ENCODE results near the gene TNFSF10. TPM values are rescaled to one million over a fixed set of nuclear protein-coding genes. Genes with fewer than 3 reads are reported as not detected.
A peak's percentile ranks its signal among the peaks of the same experiment; 100 is the strongest.

Gene TNFSF10
- total and polyA plus RNA-seq, 9 donors: 9.6 to 51.5 (median 13.6) TPM

DNA sequence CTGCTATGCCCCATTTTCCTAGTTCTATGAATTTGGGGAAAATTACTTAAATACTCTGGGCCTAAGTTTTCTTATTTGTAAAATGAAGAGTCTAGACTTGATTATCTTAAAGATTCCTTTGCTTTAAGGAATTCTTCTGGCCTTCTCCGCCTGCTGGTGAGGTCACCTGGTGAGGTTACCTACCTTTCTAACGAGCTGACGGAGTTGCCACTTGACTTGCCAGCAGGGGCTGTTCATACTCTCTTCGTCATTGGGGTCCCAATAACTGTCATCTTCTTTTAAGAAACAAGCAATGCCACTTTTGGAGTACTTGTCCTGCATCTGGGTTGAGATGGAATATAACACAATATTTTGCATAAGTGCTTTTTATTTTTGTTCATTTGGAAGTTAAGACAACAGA is 8.6 kb downstream of the TNFSF10 start:
- Histone ChIP-seq H3K27me3 (no peaks in the 10 kb centered on the region), H3K4me1 (ENCODE audit: insufficient read depth) (peaks cover 5% of the 10 kb centered on the region), H3K4me3 (no peak overlapping the region), H3K9me3 (no peaks in the 10 kb centered on the region), H3K27ac (peak overlapping the region in 1 of 2 donors; percentile 32), H3K36me3 (no peaks in the 10 kb centered on the region)
- 85 to 88% (median 86%) methylated on average over 4 of the region's 4 CpGs for WGBS, 3 donors
- intact Hi-C loops (cut with DNase I): no loop called here
- TF ChIP-seq POLR2A (IDR thresholded peaks at IDR 0.05): no peak
- no peak for TF ChIP-seq EP300 (IDR thresholded peaks at IDR 0.05)
- TF ChIP-seq, protein P1, sequence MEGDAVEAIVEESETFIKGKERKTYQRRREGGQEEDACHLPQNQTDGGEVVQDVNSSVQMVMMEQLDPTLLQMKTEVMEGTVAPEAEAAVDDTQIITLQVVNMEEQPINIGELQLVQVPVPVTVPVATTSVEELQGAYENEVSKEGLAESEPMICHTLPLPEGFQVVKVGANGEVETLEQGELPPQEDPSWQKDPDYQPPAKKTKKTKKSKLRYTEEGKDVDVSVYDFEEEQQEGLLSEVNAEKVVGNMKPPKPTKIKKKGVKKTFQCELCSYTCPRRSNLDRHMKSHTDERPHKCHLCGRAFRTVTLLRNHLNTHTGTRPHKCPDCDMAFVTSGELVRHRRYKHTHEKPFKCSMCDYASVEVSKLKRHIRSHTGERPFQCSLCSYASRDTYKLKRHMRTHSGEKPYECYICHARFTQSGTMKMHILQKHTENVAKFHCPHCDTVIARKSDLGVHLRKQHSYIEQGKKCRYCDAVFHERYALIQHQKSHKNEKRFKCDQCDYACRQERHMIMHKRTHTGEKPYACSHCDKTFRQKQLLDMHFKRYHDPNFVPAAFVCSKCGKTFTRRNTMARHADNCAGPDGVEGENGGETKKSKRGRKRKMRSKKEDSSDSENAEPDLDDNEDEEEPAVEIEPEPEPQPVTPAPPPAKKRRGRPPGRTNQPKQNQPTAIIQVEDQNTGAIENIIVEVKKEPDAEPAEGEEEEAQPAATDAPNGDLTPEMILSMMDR (IDR thresholded peaks at IDR 0.05): no peak
- no peak for DNase-seq

DNA sequence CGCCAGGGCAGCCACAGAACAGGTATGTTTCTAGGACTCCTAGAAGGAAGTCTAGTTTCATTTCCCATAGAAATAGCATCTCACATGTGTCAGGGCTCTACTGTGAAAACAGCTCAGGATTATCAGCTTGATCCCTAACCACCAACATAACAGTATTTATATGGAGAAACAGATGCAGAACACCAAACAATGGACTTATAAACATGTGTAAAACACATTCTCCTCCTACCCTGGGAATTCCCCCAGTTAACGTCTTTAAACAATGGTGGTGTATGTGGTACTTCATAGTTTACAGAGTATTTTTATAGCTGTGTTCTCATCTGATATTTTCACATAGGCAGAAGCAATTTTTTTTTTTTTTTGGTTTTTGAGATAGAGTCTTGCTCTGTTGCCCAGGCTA is 9.7 kb downstream of the TNFSF10 start:
- DNase-seq: no peak
- no peaks in the 10 kb centered on the region for H3K9me3 ChIP-seq
- no peaks in the 10 kb centered on the region for H3K27me3 ChIP-seq
- intact Hi-C loops (cut with DNase I): no loop called here
- peaks cover 5% of the 10 kb centered on the region for H3K4me1 ChIP-seq (ENCODE audit: insufficient read depth)
- no peaks in the 10 kb centered on the region for H3K36me3 ChIP-seq
- no peak overlapping the region for H3K27ac ChIP-seq
- TF ChIP-seq, protein P1 (IDR thresholded peaks at IDR 0.05): no peak
- TF ChIP-seq EP300 (IDR thresholded peaks at IDR 0.05): no peak
- TF ChIP-seq POLR2A (IDR thresholded peaks at IDR 0.05): no peak
- 49 to 69% (median 62%) methylated on average over 2 of the region's 2 CpGs for WGBS, 3 donors
- H3K4me3 ChIP-seq: no peak overlapping the region

DNA sequence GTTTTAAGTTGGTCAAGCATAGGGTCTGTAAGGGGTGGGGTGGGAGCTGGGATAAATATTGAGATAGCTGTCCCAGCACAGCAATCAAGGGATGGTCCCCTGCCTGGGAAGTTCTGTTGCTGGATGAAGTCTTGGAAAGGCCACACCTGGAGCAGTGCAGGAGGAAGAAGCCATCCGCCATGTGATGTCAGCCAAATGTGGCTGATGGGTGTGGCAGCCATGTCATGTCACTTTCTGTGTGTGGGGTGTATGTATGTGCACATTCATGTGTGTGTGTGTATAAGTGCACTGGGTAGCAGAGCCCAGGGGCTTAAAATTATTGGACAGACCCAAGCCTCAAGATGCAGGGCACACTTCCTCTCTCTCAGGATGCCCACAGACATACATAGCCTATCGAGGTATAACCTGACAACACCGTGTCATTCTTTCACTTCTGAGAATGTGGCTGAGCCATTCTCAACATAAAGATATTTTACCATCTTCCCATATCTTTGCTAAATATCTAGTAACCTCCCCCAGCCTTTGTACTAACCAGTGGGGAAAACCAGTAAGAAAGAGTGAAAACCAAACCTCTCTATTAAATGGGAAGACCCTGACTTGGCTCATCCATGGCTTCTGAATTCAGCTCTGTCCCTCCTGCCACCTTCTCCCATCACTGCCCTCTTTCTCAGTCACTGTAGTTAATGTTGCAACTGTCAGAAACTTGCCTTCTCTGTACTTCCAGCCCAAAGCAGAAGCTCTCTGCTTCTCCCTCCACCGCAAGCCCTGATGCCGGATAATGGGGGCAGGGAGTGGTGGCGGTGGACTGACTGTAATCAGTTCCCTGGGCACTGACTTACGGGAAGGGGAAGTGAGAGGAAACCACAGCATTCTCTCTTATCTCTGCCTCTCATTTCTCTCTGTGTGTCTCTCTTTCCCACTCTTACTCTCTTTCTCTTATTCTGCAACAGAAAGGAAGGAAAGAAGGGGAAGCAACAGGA is 11.2 kb downstream of the TNFSF10 start:
- no peak overlapping the region for H3K4me3 ChIP-seq
- no peaks in the 10 kb centered on the region for H3K9me3 ChIP-seq
- no peak for DNase-seq
- H3K27ac ChIP-seq: no peak overlapping the region
- WGBS, 3 donors: 75 to 84% (median 81%) methylated on average over 7 of the region's 7 CpGs
- no peaks in the 10 kb centered on the region for H3K27me3 ChIP-seq
- TF ChIP-seq EP300 (IDR thresholded peaks at IDR 0.05) (no peak), POLR2A (IDR thresholded peaks at IDR 0.05) (no peak)
- TF ChIP-seq, protein P1 (IDR thresholded peaks at IDR 0.05): no peak
- H3K4me1 ChIP-seq (ENCODE audit: insufficient read depth): peaks cover 5% of the 10 kb centered on the region
- intact Hi-C loops (cut with DNase I): no loop called here
- no peaks in the 10 kb centered on the region for H3K36me3 ChIP-seq

DNA sequence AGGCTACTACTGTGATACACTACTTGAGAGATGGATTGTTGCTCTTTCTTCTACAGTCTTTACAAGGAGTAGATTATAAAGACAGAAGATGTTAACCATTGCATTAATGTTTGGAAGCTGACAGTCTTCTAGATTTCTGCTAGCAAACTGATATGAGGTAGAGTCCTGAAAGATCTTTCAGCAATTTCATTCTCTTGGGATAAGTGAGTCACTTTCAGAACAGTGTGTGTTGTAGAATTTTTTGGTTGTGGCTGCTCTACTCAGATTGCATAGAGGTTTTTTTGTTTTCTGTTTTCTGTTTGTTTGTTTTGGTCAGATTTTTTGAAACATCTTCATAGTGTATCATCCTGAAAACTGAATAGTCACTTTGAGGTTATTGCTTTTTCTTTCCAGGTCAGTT is 17.1 kb downstream of the TNFSF10 start:
- no peak for TF ChIP-seq POLR2A (IDR thresholded peaks at IDR 0.05)
- TF ChIP-seq, protein P1 (IDR thresholded peaks at IDR 0.05): no peak
- TF ChIP-seq EP300 (IDR thresholded peaks at IDR 0.05): no peak
- intact Hi-C loops (cut with DNase I): no loop called here
- Histone ChIP-seq H3K4me1 (ENCODE audit: insufficient read depth) (no peaks in the 10 kb centered on the region), H3K4me3 (no peak overlapping the region), H3K27ac (no peak overlapping the region), H3K36me3 (no peaks in the 10 kb centered on the region), H3K27me3 (no peaks in the 10 kb centered on the region), H3K9me3 (no peaks in the 10 kb centered on the region)
- no peak for DNase-seq
